ENCODE results near the gene PCYOX1L.

PCYOX1L gene, protein sequence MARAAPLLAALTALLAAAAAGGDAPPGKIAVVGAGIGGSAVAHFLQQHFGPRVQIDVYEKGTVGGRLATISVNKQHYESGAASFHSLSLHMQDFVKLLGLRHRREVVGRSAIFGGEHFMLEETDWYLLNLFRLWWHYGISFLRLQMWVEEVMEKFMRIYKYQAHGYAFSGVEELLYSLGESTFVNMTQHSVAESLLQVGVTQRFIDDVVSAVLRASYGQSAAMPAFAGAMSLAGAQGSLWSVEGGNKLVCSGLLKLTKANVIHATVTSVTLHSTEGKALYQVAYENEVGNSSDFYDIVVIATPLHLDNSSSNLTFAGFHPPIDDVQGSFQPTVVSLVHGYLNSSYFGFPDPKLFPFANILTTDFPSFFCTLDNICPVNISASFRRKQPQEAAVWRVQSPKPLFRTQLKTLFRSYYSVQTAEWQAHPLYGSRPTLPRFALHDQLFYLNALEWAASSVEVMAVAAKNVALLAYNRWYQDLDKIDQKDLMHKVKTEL

GRCh38 chr5:149357370-149358293 is at the start of gene PCYOX1L:
Gene PCYOX1L (plus strand): TSS chr5:149358046. CDS start chr5:149358069, 23 bp downstream.
- DNase-seq, result peak; percentile 94

- no peak for DNase-seq
Measured at GRCh38 chr5:149309354-149309753, 48.5 kb upstream of the PCYOX1L start.

DNA sequence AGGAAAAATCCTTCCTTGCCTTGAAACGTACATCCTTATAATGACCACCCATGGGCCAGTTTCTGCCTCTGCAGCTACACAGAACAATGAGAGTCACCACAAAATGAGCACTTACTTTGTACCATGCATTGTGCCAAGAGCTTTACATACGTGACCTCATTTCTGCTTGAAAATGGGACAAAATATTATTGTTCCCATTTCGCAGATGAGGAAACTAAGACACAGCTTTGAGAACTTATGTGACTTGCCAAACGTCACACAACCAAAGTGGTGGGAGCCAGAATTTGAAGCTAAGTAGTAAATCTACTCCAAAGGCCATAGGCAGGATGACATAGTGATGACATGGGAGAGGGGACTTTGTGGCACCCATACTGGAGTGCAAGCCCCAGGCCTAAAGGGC is 47.4 kb upstream of the PCYOX1L start:
- no peak for DNase-seq

GRCh38 chr5:149310947-149311658 is 46.7 kb upstream of the PCYOX1L start:
- no peak for DNase-seq

GRCh38 chr5:149313151-149313841 is 44.5 kb upstream of the PCYOX1L start:
- no peak for DNase-seq

GRCh38 chr5:149314571-149315111 is 43.2 kb upstream of the PCYOX1L start:
- DNase-seq, result no peak

DNA sequence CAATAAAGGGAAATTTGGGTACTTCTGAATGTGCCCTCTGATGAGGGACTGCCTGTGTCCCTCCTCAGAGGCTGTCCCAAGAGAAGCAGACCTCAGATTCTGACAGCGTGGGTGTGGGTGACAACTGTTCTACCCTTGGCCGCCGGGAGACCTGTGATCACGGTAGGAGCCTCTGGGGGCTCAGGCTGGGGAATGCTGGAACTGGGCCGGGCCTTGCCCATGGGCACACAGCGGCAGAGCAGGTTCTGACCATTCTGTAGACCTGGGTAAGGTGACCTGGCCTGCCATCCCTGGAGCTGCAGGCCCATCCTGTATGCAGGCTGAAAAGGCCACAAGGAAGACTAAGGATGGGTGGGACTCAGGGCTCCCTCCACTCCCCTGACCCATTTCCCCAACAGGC is 42.1 kb upstream of the PCYOX1L start:
- DNase-seq, result no peak

- DNase-seq, result no peak
Measured at GRCh38 chr5:149317281-149318048, 40.4 kb upstream of the PCYOX1L start.

- DNase-seq, result no peak
Measured at GRCh38 chr5:149319174-149319573, 38.7 kb upstream of the PCYOX1L start.

DNA sequence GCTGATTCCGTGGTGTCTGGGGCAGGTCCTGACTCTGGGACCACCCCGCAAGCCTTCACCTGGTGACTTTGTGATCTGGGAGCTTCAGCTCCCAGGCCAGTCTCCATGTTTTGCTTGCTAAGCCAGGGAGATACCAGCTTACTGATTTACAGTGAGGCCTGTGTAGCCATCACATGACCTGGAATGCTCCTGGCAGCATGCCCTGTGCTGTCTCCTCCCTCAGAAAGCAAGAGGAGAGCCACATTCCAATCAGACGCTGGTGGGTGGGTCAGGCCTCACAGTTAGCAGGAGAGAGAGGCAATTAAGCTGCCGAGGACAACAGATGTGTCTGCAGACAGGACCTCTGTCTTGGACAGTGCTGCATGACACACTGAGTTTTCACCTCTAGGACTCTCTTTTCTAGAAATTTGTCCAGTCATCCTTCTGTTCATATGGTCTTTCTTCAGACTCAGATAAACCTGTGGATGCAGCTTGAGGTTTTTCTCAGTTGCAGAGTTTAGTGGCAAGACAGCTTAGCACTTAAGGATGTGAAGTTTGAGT is 37.0 kb upstream of the PCYOX1L start:
- DNase-seq, result no peak

DNA sequence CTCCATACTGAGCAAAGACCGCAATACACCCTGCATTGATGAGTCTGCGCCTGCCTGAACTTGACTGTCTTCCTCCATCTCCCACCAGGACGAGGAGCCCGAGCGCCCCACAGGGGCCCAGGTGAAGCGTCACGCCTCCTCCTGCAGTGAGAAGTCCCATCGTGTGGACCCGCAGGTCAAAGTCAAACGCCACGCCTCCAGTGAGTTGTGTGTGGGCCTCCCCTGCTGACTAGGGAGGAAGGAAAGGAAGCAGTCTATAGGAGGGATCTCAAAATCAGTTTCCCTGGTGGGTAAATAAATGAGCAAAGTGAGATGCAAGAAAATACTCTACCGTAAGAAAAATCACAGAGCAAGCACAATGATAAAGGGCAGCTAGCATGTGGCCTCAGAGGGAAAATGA is 35.3 kb upstream of the PCYOX1L start:
- DNase-seq, result no peak

DNA sequence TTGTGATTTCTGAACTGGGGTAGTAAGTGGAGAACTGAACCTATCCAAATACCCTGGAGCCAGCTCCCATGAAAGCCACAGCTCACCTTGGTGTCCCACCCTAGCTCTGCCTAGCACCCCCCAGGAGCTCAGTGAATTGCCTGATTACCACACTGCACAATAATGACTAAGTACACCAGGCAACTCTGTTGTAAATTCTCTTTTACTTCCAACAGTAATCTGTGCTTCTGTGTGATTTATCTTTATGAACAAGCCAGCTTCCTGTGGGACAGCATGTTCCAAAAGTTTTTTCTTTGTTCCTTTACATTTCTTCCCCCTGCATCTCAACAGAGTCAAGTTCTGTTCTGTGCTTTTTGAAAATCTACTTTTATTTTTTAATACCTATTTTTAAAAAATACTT is 34.6 kb upstream of the PCYOX1L start:
- DNase-seq, result no peak

DNA sequence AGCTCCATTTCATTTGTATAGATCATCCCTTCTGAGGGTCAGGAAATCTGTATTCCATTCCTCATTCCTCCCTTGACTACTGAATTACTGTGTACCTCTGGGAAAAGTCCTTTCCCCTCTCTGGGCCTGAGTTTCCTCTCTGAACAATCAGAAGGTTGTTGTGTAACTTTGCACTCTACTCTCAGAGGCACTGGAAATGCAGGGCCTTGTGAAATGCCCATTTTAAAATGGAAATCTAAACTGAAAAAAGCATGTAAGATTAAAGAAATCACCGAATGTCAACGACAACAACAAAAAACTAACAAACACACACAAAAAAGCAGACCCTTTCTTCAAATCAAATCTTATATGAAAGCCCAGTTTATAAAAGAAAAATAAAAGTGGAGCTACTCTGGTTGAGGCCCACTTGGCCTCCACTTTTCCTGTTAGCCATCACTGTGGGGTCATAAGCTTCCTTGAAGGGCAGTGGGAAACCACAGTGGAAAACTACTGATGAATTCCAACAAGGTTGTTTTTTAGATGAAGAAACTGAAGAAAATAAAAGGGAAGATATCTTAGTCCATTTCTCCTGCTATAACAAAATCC is 34.1 kb upstream of the PCYOX1L start:
- no peak for DNase-seq

- DNase-seq, result no peak
Measured at GRCh38 chr5:149324641-149325040, 33.2 kb upstream of the PCYOX1L start.

DNA sequence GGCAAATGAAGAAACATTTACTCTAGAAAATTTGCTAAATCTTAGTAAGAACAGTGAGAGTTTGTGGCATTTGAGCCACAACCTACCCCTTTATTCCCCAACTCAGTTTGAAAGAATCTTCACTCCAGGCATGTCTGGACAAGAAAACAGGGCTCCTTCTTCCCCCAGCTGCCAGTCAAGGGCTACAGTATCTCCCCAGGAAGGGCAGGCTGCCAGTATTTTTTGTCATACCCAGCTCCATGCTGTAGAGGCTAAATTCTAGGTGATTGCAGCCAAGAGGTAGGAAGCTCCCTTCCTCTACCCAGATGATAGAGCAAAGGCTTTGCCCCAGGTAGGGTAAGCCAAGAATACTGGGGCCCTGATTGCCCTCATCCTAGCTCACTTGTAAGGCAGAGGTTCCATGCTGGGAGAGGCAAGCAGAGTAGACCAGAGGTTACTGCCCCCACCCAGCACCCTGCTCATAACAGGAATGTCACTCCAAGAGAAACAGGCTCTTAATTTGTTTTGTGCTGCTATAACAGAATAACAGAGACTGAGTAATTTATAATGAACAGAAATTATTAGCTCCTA is 32.6 kb upstream of the PCYOX1L start:
- DNase-seq, result no peak

DNA sequence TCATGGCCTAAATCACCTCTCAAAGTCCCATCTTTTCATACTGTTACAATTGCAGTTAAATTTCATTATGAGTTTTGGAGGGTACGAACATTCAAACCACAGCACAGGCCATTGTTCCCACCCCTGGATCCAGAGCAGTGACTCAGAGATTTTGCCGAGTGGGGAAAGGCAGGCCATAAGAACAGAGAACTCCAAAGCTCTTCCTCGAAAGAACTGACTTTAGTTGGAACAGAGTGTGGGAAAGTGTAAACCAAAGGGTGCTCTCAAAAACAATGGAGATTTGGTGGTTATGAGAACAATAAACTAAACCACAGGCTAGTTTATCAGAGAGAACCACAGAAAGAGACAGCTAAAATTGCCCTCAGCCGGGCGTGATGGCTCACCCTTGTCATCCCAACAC is 32.0 kb upstream of the PCYOX1L start:
- no peak for DNase-seq

GRCh38 chr5:149326611-149327010 is 31.2 kb upstream of the PCYOX1L start:
- no peak for DNase-seq

GRCh38 chr5:149328177-149328576 is 29.7 kb upstream of the PCYOX1L start:
- no peak for DNase-seq

- DNase-seq, result no peak
Measured at GRCh38 chr5:149333711-149334443, 24.0 kb upstream of the PCYOX1L start.

DNA sequence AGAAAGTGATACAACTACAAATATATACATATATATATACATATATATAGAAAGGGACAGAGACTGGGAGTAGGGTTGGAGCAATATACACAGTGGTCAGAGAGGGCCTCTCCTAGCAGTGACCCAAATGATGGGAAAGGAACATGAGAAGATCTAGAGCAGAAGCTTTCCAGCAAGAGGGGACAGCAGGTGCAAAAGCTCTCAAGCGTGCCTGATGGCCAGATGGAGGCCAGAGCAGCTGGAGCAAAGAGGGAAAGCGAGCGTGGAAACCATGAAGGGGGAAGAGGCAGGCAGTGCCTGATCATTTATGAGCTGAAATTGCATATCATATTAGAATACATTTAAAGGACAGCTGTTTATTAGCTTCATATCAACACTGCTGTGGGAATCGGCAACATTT is 20.1 kb upstream of the PCYOX1L start:
- no peak for DNase-seq
